Fibroblast of pulmonary artery (primary cell): Measurements from ENCODE around the gene ETFRF1.

ENCODE experiments used
- DNase-seq: peaks from one replicate; pipeline ENCODE4 v3.0.0-alpha.2; 2010; ENCODE audit warnings: low read depth
- H3K4me3 ChIP-seq: replicated peaks from 2 replicates; pipeline ENCODE4 v1.5.1; 2011; ENCODE audit warnings: low read depth, mild to moderate bottlenecking, control low read depth, low read length, moderate library complexity
- TF ChIP-seq, protein P1 (sequence below): IDR thresholded peaks from 2 replicates; pipeline ENCODE4 v1.5.1; 2011; ENCODE audit warnings: mild to moderate bottlenecking, control low read depth, low read length, inconsistent platforms; ENCODE audit errors: missing control alignments

The ETFRF1 gene

DNA sequence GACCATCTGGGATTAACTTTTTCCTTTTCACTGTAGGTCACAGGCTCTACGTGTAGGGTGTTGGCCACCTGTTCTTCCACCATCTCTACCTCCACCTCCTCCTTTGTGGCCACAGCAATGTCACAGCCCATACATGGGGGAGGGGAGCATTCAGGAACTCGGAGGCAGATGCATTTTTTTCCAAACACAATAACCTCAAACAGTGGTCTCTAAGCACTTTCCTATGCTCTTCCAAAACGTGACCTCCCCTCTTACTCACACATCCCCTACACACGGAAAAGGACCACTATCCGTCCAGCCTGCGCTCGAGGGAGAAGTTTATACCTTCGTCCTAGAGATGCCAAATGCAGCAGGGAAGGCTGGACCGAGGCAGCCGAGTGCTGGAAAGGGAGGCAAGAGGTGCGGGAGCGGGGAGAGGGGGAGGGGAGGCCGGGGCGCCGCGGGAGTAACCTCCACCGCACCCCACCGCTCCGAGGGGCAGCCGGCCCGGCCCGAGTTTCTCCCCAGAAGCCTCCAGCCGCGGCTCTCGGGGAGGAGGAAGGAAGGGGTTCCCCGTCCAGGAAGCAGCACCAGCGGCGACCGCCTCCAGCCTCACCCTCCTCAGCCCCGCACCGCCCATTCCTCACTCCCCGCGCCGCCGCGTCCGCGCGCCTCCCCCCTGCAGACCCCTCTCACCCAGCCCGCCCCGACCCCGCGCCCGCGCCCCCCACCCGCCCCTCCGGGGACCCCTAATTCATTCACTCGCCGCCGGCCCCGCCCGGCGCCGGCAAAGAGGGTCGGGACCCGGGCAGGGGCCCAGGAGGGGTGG is 55.1 kb downstream of the ETFRF1 start:
- TF ChIP-seq, protein P1, sequence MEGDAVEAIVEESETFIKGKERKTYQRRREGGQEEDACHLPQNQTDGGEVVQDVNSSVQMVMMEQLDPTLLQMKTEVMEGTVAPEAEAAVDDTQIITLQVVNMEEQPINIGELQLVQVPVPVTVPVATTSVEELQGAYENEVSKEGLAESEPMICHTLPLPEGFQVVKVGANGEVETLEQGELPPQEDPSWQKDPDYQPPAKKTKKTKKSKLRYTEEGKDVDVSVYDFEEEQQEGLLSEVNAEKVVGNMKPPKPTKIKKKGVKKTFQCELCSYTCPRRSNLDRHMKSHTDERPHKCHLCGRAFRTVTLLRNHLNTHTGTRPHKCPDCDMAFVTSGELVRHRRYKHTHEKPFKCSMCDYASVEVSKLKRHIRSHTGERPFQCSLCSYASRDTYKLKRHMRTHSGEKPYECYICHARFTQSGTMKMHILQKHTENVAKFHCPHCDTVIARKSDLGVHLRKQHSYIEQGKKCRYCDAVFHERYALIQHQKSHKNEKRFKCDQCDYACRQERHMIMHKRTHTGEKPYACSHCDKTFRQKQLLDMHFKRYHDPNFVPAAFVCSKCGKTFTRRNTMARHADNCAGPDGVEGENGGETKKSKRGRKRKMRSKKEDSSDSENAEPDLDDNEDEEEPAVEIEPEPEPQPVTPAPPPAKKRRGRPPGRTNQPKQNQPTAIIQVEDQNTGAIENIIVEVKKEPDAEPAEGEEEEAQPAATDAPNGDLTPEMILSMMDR = no peak
- H3K4me3 ChIP-seq = peak overlapping the region; percentile 94
- peak; percentile 22 for DNase-seq

- TF ChIP-seq, protein P1 = no peak
- H3K4me3 ChIP-seq = peak within 1 kb of the TSS; percentile 94
- DNase-seq = peak; percentile 99
Measured at GRCh38 chr12:25250744-25251730, 56.0 kb downstream of the ETFRF1 start, which contains the start of gene KRAS. KRAS (minus strand) TSS chr12:25250929.

- TF ChIP-seq, protein P1 = no peak
- no peak for DNase-seq
- peak overlapping the region; percentile 69 for H3K4me3 ChIP-seq
Measured at GRCh38 chr12:25251769-25252168, 56.7 kb downstream of the ETFRF1 start.

GRCh38 chr12:25252946-25253345 is 57.9 kb downstream of the ETFRF1 start:
- H3K4me3 ChIP-seq = no peak overlapping the region
- TF ChIP-seq, protein P1 = no peak
- no peak for DNase-seq

GRCh38 chr12:25253371-25254068 is 58.5 kb downstream of the ETFRF1 start:
- TF ChIP-seq, protein P1 = no peak
- H3K4me3 ChIP-seq = no peak overlapping the region
- DNase-seq = no peak

- DNase-seq = no peak
- no peak overlapping the region for H3K4me3 ChIP-seq
- TF ChIP-seq, protein P1 = no peak
Measured at GRCh38 chr12:25254271-25254880, 59.3 kb downstream of the ETFRF1 start.
